IMR-90 (cell line): ENCODE results near the gene PARP3. TPM values are rescaled to one million over a fixed set of nuclear protein-coding genes. Genes with fewer than 3 reads are reported as not detected.

Experiments used
- ATAC-seq: fragments of 200-7000 bp; cut with Tn5 transposase; 2 replicates; pipeline ENCODE4 v1.9.1; 2020; ENCODE audit warnings: low read depth, mild to moderate bottlenecking, moderate library complexity
- BruUV-seq: library from RNA; stranded (reverse); fragments of 400-500 nt; replicated peaks from 2 replicates; lab custom pipeline; 2021; lab: Mats Ljungman, UMichigan
- CTCF ChIA-PET: fragments of 300-600 bp; formaldehyde crosslinking; extraction: SDS; loops from one replicate; lab custom pipeline; 2021; ENCODE audit warnings: antibody characterized with exemption; lab: Yijun Ruan, JAX
- POLR2A ChIA-PET: fragments of 300-600 bp; sonication (Branson Sonifier 250); formaldehyde crosslinking; loops from one replicate; lab custom pipeline; 2022; ENCODE audit warnings: antibody characterized with exemption; ENCODE audit not compliant: unreplicated experiment; lab: Charles Lee
- DNase-seq: peaks from one replicate; pipeline ENCODE4 v3.0.0; 2013
- H2AFZ ChIP-seq: replicated peaks from 2 replicates; pipeline ENCODE3; 2013; ENCODE audit warnings: low read length, mild to moderate bottlenecking; ENCODE audit not compliant: poor library complexity
- H2AK5ac ChIP-seq: 2 replicates; pipeline ENCODE4 v1.6.1; 2013; ENCODE audit warnings: low read depth, low read length, inconsistent platforms
- H2AK9ac ChIP-seq: replicated peaks from 2 replicates; pipeline ENCODE3; 2013; ENCODE audit warnings: mild to moderate bottlenecking, low read depth, low read length, moderate library complexity; ENCODE audit not compliant: poor library complexity
- H2BK120ac ChIP-seq: 2 replicates; pipeline ENCODE4 v1.6.1; 2013; ENCODE audit warnings: low read depth, low read length, inconsistent platforms
- H2BK15ac ChIP-seq: 3 replicates; pipeline ENCODE4 v1.6.1; 2013; ENCODE audit warnings: low read depth, low read length, inconsistent platforms
- H2BK20ac ChIP-seq: 2 replicates; pipeline ENCODE4 v1.6.1; 2013; ENCODE audit warnings: low read depth, mild to moderate bottlenecking, inconsistent platforms, low read length, moderate library complexity
- H2BK5ac ChIP-seq: 2 replicates; pipeline ENCODE4 v1.6.1; 2013; ENCODE audit warnings: mild to moderate bottlenecking, low read depth, low read length, inconsistent platforms; ENCODE audit not compliant: poor library complexity, severe bottlenecking
- H3K14ac ChIP-seq: replicated peaks from 2 replicates; pipeline ENCODE4 v1.6.1; 2013; ENCODE audit warnings: low read depth, low read length, inconsistent platforms
- H3K18ac ChIP-seq: 2 replicates; pipeline ENCODE4 v1.6.1; 2013; ENCODE audit warnings: low read depth, low read length, control low read depth
- H3K23ac ChIP-seq: 2 replicates; pipeline ENCODE4 v1.6.1; 2013; ENCODE audit warnings: low read depth, low read length, inconsistent platforms
- H3K27ac ChIP-seq: 2 replicates; pipeline ENCODE4 v1.5.1; 2013; ENCODE audit warnings: mild to moderate bottlenecking, control low read depth, low read length; ENCODE audit not compliant: insufficient read depth
- H3K27me3 ChIP-seq: 2 replicates; pipeline ENCODE4 v1.6.1; 2013; ENCODE audit warnings: low read length; ENCODE audit not compliant: control insufficient read depth, insufficient read depth
- H3K36me3 ChIP-seq: 2 replicates; pipeline ENCODE4 v1.6.1; 2013; ENCODE audit warnings: low read length, mixed read lengths; ENCODE audit not compliant: control insufficient read depth, insufficient read depth
- H3K4ac ChIP-seq: 2 replicates; pipeline ENCODE4 v1.6.1; 2013; ENCODE audit warnings: low read depth, low read length, inconsistent platforms
- H3K4me1 ChIP-seq: 2 replicates; pipeline ENCODE4 v1.6.1; 2013; ENCODE audit warnings: low read length, mixed read lengths; ENCODE audit not compliant: control insufficient read depth, insufficient read depth
- H3K4me2 ChIP-seq: 2 replicates; pipeline ENCODE4 v1.6.1; 2013; ENCODE audit warnings: low read depth, mild to moderate bottlenecking, control low read depth, low read length, moderate library complexity
- H3K4me3 ChIP-seq: 2 replicates; pipeline ENCODE4 v1.5.1; 2013; ENCODE audit warnings: low read depth, mild to moderate bottlenecking, control low read depth, low read length, moderate library complexity; ENCODE audit not compliant: insufficient read depth
- H3K56ac ChIP-seq: 2 replicates; pipeline ENCODE4 v1.6.1; 2013; ENCODE audit warnings: low read length, inconsistent platforms; ENCODE audit not compliant: insufficient read depth; ENCODE audit errors: extremely low read depth
- H3K79me1 ChIP-seq, 2 experiments: 2 replicates each; pipeline ENCODE4 v1.6.1; 2013; ENCODE audit warnings: low read length in 2 of 2, inconsistent platforms in 1 of 2, low read depth in 1 of 2
- H3K9ac ChIP-seq: 2 replicates; pipeline ENCODE4 v1.6.1; 2013; ENCODE audit warnings: low read depth, low read length, control low read depth
- H3K9me1 ChIP-seq: 2 replicates; pipeline ENCODE4 v1.6.1; 2013; ENCODE audit warnings: low read length, inconsistent platforms; ENCODE audit not compliant: insufficient read depth
- H3K9me3 ChIP-seq: 2 replicates; pipeline ENCODE4 v1.6.1; 2013; ENCODE audit warnings: low read length; ENCODE audit not compliant: control insufficient read depth, insufficient read depth
- H4K20me1 ChIP-seq: 2 replicates; pipeline ENCODE4 v1.6.1; 2013; ENCODE audit warnings: low read length, inconsistent platforms; ENCODE audit not compliant: insufficient read depth
- H4K5ac ChIP-seq: 2 replicates; pipeline ENCODE4 v1.6.1; 2013; ENCODE audit warnings: mild to moderate bottlenecking, low read depth, low read length, control low read depth
- H4K8ac ChIP-seq, 2 experiments: 2 replicates each; pipeline ENCODE4 v1.6.1; 2013; ENCODE audit warnings: low read depth in 2 of 2, low read length in 2 of 2, control low read depth in 1 of 2, inconsistent platforms in 1 of 2
- H4K91ac ChIP-seq: 2 replicates; pipeline ENCODE4 v1.6.1; 2013; ENCODE audit warnings: low read depth, low read length, inconsistent platforms; ENCODE audit not compliant: insufficient read depth
- BHLHE40 ChIP-seq: fragments of 150-350 bp; IDR thresholded peaks from 2 replicates; pipeline ENCODE4 v1.6.1; 2016; ENCODE audit warnings: mild to moderate bottlenecking, low read depth, low read length
- CEBPB ChIP-seq: IDR thresholded peaks from 2 replicates; pipeline ENCODE4 v1.6.1; 2012; ENCODE audit warnings: low read depth, low read length, improper control_type of control experiment
- CHD1 ChIP-seq: IDR thresholded peaks from 2 replicates; pipeline ENCODE4 v1.6.1; 2012; ENCODE audit warnings: low read depth, low read length, improper control_type of control experiment
- CTCF ChIP-seq: conservative IDR thresholded peaks from 2 replicates; pipeline ENCODE4 v1.5.1; 2012; ENCODE audit warnings: mild to moderate bottlenecking, low read depth, low read length, improper control_type of control experiment
- MAZ ChIP-seq: IDR thresholded peaks from 2 replicates; pipeline ENCODE4 v1.6.1; 2012; ENCODE audit warnings: low read depth, mild to moderate bottlenecking, low read length, improper control_type of control experiment, moderate library complexity, borderline replicate concordance
- MXI1 ChIP-seq: IDR thresholded peaks from 2 replicates; pipeline ENCODE4 v1.6.1; 2012; ENCODE audit warnings: low read depth, mild to moderate bottlenecking, low read length, moderate library complexity, borderline replicate concordance
- NFE2L2 ChIP-seq: fragments of 150-350 bp; IDR thresholded peaks from 2 replicates; pipeline ENCODE4 v1.6.1; 2016; ENCODE audit warnings: low read depth, mild to moderate bottlenecking, low read length
- RCOR1 ChIP-seq: IDR thresholded peaks from 2 replicates; pipeline ENCODE4 v1.6.1; 2012; ENCODE audit warnings: mild to moderate bottlenecking, low read length, improper control_type of control experiment; ENCODE audit not compliant: insufficient replicate concordance
- WGBS, 2 experiments: methylation state at CpG; one replicate each; pipeline versions ENCODE4 v1.1.5 to v1.1.7; 2013; ENCODE audit warnings: missing lambda C conversion rate in 2 of 2; ENCODE audit not compliant: insufficient read length in 1 of 2; ENCODE audit errors: extremely low coverage in 2 of 2; 5-methylcytosine and 5-hydroxymethylcytosine counted together
- dilution Hi-C: fragments of 300-500 bp; cut with HindIII; formaldehyde crosslinking; loops from one replicate; pipeline ENCODE4 v1.14.3; 2018; ENCODE audit warnings: low sequenced_read_pairs; ENCODE audit not compliant: unreplicated experiment
- in situ Hi-C: fragments of 300-500 bp; cut with MboI; formaldehyde crosslinking; loops from 3 replicates; pipeline ENCODE4 v1.14.3; 2019; ENCODE audit warnings: low sequenced_read_pairs, inconsistent platforms, mixed read lengths
- intact Hi-C: fragments of 100-400 bp; cut with micrococcal nuclease; formaldehyde crosslinking; loops from 2 replicates; pipeline ENCODE4 v1.10.0; 2022
- polyA plus RNA-seq, 3 experiments: library from polyadenylated mRNA; depleted of rRNA; stranded (reverse); fragments of >200 nt; gene quantifications; 2 replicates each; pipeline ENCODE4 v1.2.3, GENCODE V29; 2012; ENCODE audit warnings: low replicate concordance in 1 of 3
- total RNA-seq: library from RNA; depleted of rRNA; stranded (reverse); fragments of >200 nt; gene quantifications from 2 replicates; pipeline ENCODE4 v1.2.3, GENCODE V29; 2012
- TF ChIP-seq, protein P1 (sequence below): fragments of 150-350 bp; IDR thresholded peaks from 2 replicates; pipeline ENCODE4 v1.6.1; 2017; ENCODE audit warnings: mild to moderate bottlenecking, antibody characterized with exemption, low read length, low read depth

PARP3 gene
- total and polyA plus RNA-seq, 2 of the 4 experiments (the other 2 are of a cell fraction) = 16.3 to 22.0 TPM

DNA sequence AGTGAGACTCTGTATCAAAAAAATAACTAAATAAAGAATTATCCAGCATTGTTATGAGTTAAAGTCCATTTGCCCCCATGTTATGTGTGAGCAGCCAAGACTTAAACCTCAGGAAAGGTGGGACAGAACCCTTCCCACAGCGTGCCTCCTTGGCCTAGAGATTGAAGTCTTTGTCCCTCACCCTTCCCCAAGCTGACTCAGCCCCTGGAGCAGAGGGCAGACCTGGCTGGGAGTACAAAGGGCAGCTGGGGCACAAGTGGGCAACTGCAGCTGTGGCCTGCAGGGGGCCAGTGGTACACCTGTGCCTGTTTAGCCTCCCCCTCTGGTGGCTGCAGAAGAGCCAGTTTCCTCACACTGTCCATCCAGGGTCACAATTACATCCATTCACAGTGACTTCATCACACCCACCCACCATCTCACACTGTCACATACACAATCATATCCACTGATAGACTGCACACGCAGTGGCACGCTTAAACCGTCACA is 40.2 kb downstream of the PARP3 start:
- Histone ChIP-seq H2BK15ac (peak overlapping the region; percentile 46; the same call in 1 of the 3 replicates), H3K9me1 (peaks cover 7% of the 10 kb centered on the region), H4K20me1 (peaks cover 4% of the 10 kb centered on the region), H2BK120ac (peak overlapping the region; percentile 6; the same call in 1 of the 2 replicates), H2BK5ac (peak overlapping the region; percentile 73), H3K14ac (peak overlapping the region; percentile 87), H3K79me1 (peaks cover 5 to 44% of the 10 kb centered on the region in 2 experiments; a peak in 3 of 4 replicates), H3K23ac (peak overlapping the region; percentile 78; the same call in 1 of the 2 replicates), H3K4me3 (peak overlapping the region; percentile 63), H3K9me3 (no peaks in the 10 kb centered on the region), H4K8ac (peak overlapping the region; percentile 45 to 65), H4K5ac (peak overlapping the region; percentile 80), H3K4me1 (peaks cover 11% of the 10 kb centered on the region), H2BK20ac (no peak overlapping the region), H3K27ac (peak overlapping the region; percentile 90), H4K91ac (peak overlapping the region; percentile 56), H3K56ac (peak overlapping the region; percentile 5; the same call in 1 of the 2 replicates), H2AK5ac (peak overlapping the region; percentile 97), H3K27me3 (no peaks in the 10 kb centered on the region), H3K18ac (peak overlapping the region; percentile 74), H3K36me3 (no peaks in the 10 kb centered on the region; the same call in 1 of the 2 replicates), H2AK9ac (peak overlapping the region; percentile 91), H3K4me2 (peak overlapping the region; percentile 97), H3K4ac (peak overlapping the region; percentile 84), H2AFZ (peak overlapping the region; percentile 85), H3K9ac (peak overlapping the region; percentile 84)
- TF ChIP-seq CHD1 (no peak), BHLHE40 (peak; percentile 77), NFE2L2 (no peak), MXI1 (no peak), CEBPB (no peak), MAZ (no peak), CTCF (peak; percentile 41), RCOR1 (no peak)
- TF ChIP-seq, protein P1, sequence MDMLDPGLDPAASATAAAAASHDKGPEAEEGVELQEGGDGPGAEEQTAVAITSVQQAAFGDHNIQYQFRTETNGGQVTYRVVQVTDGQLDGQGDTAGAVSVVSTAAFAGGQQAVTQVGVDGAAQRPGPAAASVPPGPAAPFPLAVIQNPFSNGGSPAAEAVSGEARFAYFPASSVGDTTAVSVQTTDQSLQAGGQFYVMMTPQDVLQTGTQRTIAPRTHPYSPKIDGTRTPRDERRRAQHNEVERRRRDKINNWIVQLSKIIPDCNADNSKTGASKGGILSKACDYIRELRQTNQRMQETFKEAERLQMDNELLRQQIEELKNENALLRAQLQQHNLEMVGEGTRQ = no peak
- ATAC-seq = peak; percentile 10; the same call in 1 of the 2 replicates
- dilution Hi-C loops = no loop called here
- no CpG with 5 or more reads among the region's 4 CpGs for WGBS, 2 experiments
- no TSS peak for BruUV-seq
- intact Hi-C loops = loop anchor here (2.0 kb wide), 1 partner anchor 40 kb away; the partner anchor contains the start of gene PARP3
- DNase-seq = no peak
- in situ Hi-C loops = no loop called here
- CTCF ChIA-PET = interaction anchor here (0.7 to 1.3 kb wide), 2 partner anchors 9 to 10 kb away, joined by 3 read pairs; partner anchors contain the start of gene ABHD14B
- POLR2A ChIA-PET = interaction anchor here (1.0 kb wide), 1 partner anchor 10 kb away, joined by 6 read pairs; no protein-coding TSS in a partner anchor
